Renal cortical epithelial cell (primary cell): ENCODE data around the gene IFT81. TPM values are rescaled to one million over a fixed set of nuclear protein-coding genes. Genes with fewer than 3 reads are reported as not detected.

Experiments
- DNase-seq: peaks from one replicate; pipeline ENCODE4 v3.0.0-alpha.2; 2011; ENCODE audit warnings: low read depth
- total RNA-seq: library from RNA; depleted of rRNA; stranded (reverse); fragments of >200 nt; gene quantifications from 2 replicates; pipeline ENCODE4 v1.2.3, GENCODE V29; 2014

IFT81 gene
- total RNA-seq, 1 donor from 2014 or later = 27.8 TPM

DNA sequence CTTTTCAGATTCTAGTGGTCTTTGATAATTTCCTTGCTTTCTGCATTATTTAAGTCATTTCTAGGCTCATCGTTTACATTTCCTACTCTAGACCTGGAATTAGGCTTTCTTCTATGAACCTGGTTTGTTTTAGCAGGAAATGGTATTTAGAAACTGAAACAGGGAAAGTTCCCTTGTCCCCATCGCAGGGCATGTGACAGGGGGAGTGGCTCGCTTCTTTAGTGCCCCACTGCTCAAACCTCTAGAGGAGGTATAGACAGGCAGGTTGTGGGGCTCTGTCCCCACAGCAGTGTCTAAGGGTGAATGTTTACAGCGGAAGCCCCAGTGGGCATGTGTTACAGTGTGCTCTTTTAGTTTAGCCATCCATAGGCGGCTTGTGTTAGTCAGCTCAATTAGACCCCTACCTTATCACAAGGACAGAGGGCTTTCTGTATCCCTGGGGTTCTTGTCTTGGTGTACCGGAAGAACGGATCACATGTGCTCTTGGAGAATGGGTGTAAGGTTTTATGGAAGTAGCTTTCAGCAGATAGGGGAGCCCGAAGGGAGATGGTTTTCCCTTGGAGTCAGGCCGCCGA, 25.0 kb downstream of the IFT81 start:
- no peak for DNase-seq

- DNase-seq = no peak
Observed at GRCh38 chr12:110156766-110157165, 32.6 kb downstream of the IFT81 start.

DNA sequence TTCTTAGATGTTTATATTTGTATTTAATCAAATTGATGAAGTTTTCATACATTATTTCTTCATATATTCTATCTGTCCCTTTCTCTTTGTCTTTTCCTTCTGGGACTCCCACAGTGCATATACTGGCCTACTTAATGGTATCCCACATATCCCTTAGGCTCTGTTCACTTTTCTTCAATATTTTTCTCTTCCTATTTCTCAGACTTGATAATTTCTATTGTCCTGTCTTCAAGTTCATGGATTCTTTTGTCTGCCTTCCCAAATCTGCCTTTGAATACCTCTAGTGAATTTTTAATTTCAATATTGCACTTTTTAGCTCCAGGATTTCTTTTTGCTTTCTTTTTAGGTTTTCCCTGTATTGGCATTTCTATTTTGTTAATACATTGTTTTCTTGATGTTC, 33.4 kb downstream of the IFT81 start:
- DNase-seq = no peak

GRCh38 chr12:110159671-110160245, 35.6 kb downstream of the IFT81 start:
- DNase-seq = no peak

GRCh38 chr12:110165540-110166159, 41.5 kb downstream of the IFT81 start:
- peak; percentile 32 for DNase-seq

DNA sequence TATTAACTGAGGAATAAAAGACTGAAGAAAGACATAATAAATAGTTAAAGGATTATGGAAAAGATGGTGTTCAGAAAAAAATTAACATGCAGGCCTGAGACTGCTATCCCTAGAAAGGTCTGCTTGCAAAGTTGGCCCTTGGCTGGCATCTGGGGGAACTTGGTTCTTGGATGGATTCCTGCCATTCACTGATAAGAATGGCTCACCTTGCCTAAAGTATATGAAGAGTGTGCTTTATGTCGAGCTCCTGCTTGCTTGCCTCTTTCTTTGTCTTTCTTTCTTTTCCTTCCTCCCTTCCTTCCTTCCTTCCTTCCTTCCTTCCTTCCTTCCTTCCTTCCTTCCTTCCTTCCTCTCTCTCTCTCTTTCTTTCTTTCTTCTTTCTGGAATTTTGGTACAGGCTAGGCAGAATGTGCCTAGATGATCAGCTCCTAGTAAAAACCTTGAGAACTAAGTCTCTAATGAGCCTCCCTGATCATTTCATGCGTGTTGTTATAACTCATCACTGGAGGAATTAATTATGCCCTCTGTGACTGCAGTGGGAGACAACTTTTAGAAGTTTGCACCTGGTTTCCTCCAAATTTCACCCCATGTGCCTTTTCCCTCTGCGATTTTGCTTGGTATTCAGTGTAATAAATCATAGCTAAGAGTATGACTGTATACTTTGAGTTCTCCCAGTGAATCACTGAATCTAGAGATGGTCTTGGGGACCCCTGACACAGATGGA, 44.7 kb downstream of the IFT81 start:
- no peak for DNase-seq

- DNase-seq = no peak
Observed at GRCh38 chr12:110170535-110171185, 46.5 kb downstream of the IFT81 start.

DNA sequence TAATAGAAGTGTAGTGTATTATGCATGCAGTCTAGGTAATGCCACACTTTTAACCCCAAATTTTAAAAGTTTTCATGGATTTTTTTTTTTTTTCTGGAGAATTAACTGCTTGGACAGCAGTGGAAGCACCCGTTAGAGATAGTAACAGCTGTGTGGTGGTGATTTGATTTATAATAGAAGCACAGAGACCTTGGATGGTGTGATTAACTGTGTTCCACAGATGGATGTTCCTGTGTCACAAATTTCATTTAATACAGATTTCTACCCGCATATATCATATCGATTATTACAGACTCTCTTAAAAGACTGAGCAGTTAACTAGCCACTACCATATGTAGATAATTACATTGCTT, 47.0 kb downstream of the IFT81 start:
- no peak for DNase-seq

GRCh38 chr12:110171636-110172035, 47.5 kb downstream of the IFT81 start:
- DNase-seq = no peak

- no peak for DNase-seq
Observed at GRCh38 chr12:110174373-110174996, 50.3 kb downstream of the IFT81 start.

DNA sequence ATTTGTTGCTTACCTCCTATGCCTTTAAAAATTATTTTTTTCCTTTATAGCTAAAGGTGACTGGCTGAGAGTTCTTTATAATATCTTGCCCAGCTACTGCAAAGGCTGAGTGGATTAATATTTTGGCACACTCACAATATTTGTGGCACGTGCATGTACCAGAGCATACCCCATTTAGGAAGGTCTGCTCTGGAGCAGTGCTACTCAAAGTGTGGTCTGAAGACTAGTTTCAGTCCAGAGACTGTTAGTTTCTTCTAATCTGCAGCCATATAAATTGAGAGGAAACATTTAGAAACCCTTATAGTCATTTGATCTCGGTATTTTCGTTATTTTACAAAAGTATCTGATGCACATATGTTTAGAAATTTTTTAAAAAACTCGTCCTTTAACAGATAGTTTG, 51.0 kb downstream of the IFT81 start:
- no peak for DNase-seq

- no peak for DNase-seq
Observed at GRCh38 chr12:110176745-110177144, 52.6 kb downstream of the IFT81 start.

GRCh38 chr12:110179291-110179690, 55.1 kb downstream of the IFT81 start:
- peak; percentile 28 for DNase-seq

DNA sequence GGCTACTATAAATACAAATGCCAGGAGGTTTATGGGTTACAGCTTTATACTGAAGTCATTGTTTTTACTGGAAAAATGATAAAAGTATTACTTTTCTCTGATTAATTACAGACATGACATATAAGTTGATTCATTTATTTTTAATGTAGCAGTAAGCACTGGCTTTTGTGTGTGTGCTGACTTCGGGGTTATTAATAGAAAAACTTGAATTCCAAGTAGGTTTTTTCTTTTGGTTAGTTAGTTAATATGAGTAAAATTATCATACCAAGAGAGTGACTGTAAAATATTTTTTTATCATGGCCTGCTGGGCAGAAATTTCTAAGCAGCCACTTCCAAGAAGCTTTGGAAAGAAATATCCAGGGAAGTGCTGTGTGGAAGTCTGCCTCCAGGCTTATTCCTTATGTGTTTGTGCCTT, 56.4 kb downstream of the IFT81 start:
- no peak for DNase-seq

GRCh38 chr12:110182281-110182680, 58.1 kb downstream of the IFT81 start:
- DNase-seq = no peak

GRCh38 chr12:110183386-110183785, 59.2 kb downstream of the IFT81 start:
- no peak for DNase-seq

GRCh38 chr12:110185626-110186025, 61.5 kb downstream of the IFT81 start:
- no peak for DNase-seq

DNA sequence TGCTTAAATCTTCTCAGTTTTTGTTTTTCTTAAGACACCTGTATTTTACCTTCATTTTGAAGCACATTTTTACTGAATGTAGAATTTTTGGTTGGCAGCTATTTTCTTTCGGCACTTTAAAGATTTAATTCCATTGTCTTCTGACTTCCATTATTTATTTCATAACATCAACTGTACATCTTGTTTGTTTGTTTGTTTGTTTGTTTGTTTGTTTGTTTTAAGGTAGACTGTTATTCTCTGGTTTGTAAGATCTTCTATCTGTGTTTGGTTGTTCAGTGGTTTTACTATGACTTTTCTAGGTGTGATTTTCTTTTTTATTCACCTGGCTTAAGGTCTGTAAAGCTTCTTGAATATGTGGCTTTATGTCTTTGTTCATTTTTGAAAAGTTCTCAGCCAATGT, 61.9 kb downstream of the IFT81 start:
- DNase-seq = no peak

DNA sequence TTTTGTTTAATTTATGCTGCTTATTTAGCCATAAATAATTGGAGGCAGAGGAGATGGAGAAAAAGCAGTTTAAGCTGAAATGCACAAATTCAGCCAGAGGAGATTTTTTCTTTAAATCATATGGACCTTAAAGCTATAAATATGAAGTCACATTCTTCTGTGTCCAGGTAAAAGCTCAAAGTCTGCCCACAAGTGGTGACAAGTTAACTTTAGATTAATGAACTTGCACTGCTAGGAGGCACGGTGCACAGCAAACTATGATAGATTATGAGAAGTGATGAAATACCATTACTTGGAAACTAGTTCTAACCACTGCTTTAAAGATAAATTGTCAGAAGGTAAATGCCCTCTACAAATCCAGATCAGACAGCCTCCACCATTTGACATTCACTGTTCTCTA, 69.0 kb downstream of the IFT81 start:
- no peak for DNase-seq

GRCh38 chr12:110197003-110197402, 72.8 kb downstream of the IFT81 start:
- no peak for DNase-seq

- no peak for DNase-seq
Observed at GRCh38 chr12:110198386-110198785, 74.2 kb downstream of the IFT81 start.
